GM19468 (cell line): ENCODE measurements around the gene PEMT.

Experiments
- ATAC-seq: cut with Tn5 transposase; IDR thresholded peaks from one replicate; pipeline ENCODE4 v1.9.1; 2021; ENCODE audit warnings: mild to moderate bottlenecking, moderate library complexity, moderate number of reproducible peaks; ENCODE audit not compliant: unreplicated experiment; ENCODE audit errors: extremely low read depth

Gene PEMT

DNA sequence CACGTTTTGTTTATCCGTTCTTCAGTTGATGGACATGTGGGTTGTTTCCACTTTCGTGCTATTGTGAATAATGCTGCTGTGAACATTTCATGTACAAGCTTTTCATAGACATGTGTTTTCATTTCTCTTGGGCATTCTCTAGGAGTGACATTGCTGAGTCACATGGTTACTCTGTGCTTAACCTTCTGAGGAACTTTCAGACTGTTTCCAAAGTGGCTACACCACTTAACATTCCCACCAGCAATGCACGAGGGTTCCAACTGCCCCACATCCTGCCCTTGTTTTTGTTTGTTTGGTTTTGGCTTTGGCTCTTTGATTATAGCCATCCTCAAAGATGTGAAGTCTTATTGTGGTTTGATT, 14.2 kb upstream of the PEMT start:
- no peak for ATAC-seq

- ATAC-seq = no peak
Observed at GRCh38 chr17:17605083-17605728, 13.7 kb upstream of the PEMT start.

DNA sequence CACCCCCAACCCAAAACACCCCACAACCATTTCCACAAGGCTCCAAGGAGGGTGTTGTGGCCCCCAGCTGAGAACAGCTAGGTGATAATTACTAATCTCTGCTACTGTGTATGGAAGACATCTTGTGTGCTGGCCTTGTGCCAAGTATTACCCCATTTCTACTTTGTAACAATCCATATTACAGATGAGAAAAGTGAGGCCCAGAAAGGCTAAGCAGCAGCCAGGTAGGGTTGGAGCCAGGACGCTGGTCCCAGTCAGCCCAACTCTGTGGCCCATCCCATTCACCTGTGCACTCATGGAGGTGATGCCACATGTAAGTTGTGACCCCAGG, 12.4 kb upstream of the PEMT start:
- ATAC-seq = no peak

GRCh38 chr17:17603178-17603894, 11.8 kb upstream of the PEMT start:
- ATAC-seq = no peak

- no peak for ATAC-seq
Observed at GRCh38 chr17:17599965-17600364, 8.5 kb upstream of the PEMT start.

GRCh38 chr17:17598003-17598402, 6.5 kb upstream of the PEMT start:
- ATAC-seq = no peak

GRCh38 chr17:17595755-17596154, 4.2 kb upstream of the PEMT start:
- ATAC-seq = no peak

- no peak for ATAC-seq
Observed at GRCh38 chr17:17593222-17593620, 1.7 kb upstream of the PEMT start.

- no peak for ATAC-seq
Observed at GRCh38 chr17:17590883-17591354, 589 bp downstream of the PEMT start.

GRCh38 chr17:17590141-17590751, 1.3 kb downstream of the PEMT start:
- ATAC-seq = no peak

GRCh38 chr17:17587614-17588337, 3.7 kb downstream of the PEMT start:
- no peak for ATAC-seq

DNA sequence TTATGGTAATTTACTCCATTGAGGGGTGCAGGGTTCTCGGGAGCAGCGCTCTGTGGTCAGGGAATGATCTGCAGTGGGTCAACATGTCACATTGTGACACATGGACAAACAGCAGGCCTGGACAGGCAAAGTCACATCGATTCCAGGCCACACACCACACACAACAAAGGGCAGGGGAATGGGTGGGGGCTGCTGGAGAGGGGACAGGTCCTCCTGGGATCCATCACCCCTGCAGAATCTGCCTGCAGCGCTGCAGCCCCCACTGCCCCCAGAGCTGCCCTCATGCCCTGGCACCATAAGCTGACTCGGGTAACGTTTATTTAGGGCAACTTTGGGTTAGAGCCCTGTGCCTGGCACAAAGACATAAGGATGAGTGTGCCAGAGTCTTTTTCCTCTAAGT, 9.1 kb downstream of the PEMT start:
- no peak for ATAC-seq

DNA sequence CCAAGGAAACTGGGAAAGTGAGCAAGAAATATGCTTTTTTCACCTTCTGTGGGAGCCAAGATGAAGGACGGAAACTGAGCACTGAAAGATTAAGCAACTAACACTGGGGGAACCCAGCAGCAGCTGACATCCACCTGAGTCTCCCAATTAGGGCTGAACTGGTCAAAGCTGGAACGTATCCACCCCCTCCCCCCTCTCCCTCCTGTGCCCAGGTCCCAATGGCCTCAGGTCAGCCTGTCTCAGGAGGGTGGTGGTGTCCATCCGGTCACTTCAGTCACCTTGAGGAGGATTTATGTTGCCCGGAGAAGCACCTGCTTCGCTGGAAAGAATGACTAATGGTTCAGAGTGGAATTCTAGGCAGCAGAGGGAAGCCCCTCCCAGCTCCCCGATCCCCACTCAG, 10.0 kb downstream of the PEMT start:
- no peak for ATAC-seq

- ATAC-seq = no peak
Observed at GRCh38 chr17:17580662-17581470, 10.6 kb downstream of the PEMT start.

DNA sequence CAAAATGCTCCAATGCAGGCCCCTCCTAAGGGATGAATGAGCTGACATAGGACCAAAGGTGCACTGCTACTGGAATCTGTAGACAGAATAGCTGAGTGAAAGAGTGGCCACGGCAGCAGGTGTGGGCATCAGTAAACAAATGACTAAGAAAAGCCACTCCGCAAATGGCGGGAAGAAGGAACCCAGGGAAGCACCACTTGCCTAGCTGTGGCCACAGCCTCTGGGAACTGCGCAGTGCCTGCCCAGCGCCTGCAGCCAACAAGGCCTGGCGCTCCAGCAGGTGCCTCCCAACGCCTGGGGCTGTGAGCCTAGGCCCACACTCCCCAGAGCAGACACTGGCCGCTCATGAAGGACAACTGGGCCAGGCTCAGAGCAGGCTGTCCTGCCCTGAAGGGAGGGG, 11.8 kb downstream of the PEMT start:
- no peak for ATAC-seq

- no peak for ATAC-seq
Observed at GRCh38 chr17:17577373-17577772, 14.1 kb downstream of the PEMT start.

- ATAC-seq = no peak
Observed at GRCh38 chr17:17576772-17577234, 14.7 kb downstream of the PEMT start.

GRCh38 chr17:17575360-17576251, 15.9 kb downstream of the PEMT start:
- no peak for ATAC-seq

DNA sequence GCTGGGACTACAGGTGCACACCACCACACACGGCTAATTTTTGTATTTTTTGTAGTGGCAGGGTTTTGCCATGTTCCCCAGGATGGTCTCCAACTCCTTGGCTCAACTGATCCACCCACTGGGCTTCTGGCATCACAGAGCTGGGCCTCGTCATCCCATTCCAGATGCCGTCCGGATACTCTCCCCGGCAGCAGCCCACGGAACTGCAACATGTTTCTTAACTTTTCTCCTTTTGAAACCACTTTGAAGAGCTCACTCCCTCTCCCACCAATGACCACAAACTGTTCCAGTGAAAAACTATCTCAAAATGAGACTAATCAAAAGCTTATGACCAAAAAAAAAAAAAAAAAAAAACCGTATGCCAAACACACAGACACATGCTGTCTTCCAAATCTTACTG, 17.6 kb downstream of the PEMT start:
- ATAC-seq = no peak
